GM10847 (cell line): ENCODE results near the gene SPATS2L.

Experiments used
- POLR2A ChIP-seq: IDR thresholded peaks from 2 replicates; pipeline ENCODE4 v1.6.1; 2011; ENCODE audit not compliant: insufficient read length; ENCODE audit errors: extremely low read depth

The SPATS2L gene

DNA sequence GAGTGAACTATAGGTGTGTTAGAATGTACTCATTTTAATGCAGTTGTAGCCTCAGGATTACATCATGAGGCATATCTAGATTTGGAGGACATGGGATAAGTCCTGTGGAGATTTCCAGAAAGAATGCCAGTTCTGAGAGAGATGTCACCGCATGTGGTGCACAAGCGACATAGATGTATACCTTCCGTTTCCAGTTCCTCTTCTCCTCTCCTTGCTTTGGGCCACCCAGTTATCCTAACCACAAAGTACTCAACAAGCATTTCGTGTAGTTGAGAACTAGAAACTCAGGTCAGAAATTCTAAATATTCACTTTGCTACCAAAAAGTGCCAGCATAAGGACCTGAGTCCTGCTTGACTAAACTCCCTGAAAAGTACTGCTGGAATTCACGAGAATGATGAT lies 136.9 kb downstream of the SPATS2L start:
- TF ChIP-seq POLR2A: no peak

DNA sequence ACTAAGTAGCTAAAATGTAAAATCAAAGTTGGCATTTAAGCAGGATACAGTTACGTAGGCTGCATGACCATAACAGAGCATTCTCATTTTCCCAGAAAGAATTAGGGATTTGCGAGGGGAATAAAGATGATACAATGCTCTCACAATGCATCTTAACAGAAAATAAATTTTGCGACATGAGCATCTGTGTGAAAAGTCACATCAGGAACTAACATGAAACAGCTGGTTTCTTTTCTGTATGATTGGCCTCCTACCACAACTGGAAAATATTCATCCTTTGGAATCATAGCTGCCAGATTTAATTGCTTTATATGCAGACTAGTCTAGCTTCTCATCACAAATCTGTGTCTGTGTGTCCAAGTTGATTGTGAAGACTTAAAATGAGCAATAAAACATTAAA lies 137.4 kb downstream of the SPATS2L start:
- no peak for TF ChIP-seq POLR2A

DNA sequence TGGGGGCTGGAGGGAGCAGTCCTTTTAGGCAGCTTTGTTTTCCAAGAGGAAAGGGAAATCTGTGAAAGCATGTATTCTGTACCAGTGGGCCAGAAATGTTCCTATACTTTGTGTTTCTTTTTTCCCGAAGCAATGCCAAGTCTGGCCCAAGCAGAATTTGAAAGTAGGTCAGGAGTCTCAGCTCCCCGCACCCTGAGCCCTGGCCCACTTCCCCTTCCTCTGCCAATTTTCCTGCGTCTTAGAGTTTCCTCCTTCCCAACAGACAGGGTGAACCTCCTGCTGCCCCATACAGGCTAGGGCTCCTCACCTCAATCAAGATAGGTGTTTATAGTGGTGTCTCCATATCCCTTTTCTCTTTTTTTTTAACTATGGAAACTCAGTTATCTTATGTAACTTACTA lies 138.0 kb downstream of the SPATS2L start:
- no peak for TF ChIP-seq POLR2A

DNA sequence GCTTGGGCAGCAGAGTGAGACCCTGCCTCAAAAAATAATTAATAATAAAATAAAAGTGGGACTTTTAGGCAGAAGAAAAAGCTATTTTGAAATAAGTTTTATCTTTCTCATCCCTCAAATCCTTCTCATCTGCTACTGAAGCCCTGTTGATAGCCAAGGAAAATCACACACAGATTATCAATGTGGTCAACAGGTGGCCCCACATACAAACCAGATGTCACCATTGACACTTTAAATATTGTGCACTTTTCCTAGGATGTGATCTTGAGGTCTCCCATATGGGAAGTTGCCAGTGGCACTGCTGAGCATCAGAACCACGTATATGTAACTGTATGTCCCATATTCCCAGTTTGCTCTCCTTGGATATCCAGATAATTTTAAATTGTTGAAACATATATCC lies 138.8 kb downstream of the SPATS2L start:
- no peak for TF ChIP-seq POLR2A

DNA sequence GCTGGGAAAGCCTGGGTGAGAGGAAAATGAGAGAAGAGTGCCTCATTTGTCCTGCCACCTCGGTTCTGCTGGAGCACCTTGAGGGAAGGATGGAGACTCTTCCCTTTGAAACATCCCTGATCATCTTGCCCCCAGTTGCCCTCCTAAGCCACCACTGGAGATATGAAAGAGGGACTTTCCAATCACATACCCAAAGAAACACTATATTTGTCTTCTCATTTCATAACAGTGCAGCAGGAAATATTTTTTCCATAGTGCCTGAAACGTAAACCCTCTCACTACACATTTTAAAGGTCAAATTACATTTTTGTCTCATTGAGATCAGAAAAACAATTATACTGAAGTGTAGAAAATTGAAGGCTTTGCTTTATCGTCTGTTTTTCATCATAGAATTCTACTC lies 140.1 kb downstream of the SPATS2L start:
- no peak for TF ChIP-seq POLR2A

DNA sequence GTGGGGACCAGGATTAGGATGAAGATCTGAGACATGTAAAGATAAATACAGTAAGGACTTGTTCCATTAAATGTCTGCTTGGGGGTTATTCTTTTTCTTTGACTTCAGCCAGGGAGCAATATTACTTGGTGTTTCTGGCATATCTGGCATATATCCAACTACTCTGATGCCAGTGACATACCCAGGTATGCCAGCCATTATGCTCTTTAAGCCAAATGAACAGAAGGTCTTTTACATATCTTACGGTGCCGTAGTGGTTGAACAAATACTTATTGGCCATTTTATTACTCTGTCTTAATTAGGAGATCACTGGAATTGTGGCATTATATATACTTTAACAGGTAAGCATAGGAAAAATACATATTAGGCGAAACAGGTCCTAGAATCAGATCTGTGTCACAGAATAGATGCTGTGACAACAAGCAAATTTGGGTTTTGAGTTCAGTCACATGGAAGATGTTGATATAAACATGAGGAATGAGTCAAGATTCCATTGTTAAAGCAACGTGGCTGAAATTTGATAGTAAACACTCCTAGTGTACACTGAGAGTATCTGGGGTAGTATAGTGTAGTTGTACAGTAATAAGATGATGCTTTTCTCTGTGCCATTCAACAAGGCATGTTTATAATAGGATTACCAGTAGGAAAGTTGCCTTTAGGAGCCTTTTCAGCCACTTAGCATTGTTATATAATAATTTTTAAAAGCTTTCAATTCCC lies 140.8 kb downstream of the SPATS2L start:
- no peak for TF ChIP-seq POLR2A

DNA sequence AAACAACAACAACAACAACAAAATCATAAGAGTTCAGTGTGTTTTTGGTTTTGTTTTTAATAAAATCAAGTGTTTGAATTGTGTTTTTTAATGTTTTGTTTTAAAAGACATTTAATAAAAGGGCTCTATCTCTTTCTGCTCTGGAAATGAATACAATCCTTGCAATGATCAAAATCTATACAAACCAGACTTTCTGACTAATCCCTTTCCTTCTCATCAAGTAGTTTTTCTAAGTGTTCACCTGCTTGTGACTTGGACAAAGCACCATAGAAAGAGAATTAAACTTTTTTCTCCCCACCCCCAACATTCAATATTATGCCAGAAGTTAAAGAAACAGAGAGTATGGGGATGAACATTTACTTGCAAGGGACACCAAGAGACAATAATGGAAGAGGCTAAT lies 142.0 kb downstream of the SPATS2L start:
- TF ChIP-seq POLR2A: no peak

DNA sequence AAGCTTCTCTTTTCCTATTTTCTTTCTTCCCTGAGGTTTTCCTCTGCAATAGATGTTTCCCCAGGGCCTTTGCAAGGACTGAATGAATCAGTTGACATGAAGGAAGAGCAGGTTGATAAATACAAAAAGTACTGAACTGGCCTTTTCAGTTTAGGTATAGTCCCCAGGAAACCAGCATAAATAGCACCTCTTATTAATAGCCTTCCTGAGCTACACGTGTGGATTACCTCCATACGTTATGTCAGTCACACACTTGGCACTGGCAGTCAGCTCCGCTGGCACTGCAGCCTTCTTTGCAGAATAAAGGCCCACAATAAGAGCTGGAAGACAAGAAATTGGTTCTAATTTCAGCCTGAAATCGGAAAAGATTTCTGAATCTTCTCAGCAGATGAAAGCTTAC lies 142.7 kb downstream of the SPATS2L start:
- no peak for TF ChIP-seq POLR2A

DNA sequence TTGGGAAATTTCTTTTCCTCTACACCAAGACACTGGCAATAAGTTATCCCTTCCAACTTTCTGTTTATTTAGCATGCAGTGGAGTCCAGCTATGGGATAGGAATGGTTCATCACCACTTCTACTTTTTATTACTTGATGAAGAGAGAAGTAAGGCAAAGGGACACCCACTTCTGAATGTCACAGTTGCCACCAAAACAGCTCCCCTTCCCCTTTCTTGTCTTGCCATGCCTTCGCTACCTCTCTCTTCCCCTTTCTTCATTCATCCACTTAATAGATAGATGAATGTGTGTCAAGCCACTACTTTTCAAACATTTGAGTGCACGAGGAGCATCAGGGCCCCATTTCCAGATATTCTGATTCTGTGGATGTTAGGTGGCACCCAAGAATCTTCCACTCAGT lies 143.8 kb downstream of the SPATS2L start:
- no peak for TF ChIP-seq POLR2A

DNA sequence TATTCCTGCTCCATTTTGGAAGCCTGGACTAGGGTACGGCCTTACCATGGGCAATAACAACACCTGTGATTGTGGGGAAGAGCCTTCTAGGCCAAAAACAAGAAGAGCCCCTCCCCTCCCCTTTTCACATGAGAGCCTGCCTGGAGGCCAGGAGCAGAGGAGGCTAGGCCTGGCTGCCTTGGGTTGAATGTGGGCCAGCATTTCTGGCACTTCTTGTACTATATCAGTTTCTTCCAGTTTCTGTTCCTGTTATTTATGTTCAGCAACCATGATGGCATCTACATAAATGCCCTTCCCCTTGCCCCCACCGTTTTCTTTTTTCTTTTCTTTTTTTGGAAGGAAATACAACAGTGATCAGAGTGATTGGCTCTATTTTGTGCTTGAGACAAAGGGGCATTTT lies 145.0 kb downstream of the SPATS2L start:
- no peak for TF ChIP-seq POLR2A

DNA sequence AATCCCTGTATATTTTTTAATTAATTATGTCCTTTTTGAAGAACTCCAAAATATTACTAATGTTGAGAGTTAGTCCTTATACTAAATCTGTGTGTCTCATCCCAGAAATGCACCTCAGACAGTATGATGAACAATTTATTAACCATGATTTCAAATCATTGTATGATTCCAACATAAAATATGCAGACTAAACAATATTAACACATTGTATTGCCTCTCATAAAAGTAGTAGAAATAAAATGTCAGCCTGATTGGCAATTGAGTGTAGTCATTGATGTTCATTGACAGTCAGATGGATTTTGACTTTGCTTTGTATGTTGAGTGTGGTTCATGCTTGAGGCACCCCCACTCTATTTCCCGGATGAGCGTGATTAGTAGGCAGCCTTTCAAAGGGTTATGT lies 145.9 kb downstream of the SPATS2L start:
- TF ChIP-seq POLR2A: no peak

DNA sequence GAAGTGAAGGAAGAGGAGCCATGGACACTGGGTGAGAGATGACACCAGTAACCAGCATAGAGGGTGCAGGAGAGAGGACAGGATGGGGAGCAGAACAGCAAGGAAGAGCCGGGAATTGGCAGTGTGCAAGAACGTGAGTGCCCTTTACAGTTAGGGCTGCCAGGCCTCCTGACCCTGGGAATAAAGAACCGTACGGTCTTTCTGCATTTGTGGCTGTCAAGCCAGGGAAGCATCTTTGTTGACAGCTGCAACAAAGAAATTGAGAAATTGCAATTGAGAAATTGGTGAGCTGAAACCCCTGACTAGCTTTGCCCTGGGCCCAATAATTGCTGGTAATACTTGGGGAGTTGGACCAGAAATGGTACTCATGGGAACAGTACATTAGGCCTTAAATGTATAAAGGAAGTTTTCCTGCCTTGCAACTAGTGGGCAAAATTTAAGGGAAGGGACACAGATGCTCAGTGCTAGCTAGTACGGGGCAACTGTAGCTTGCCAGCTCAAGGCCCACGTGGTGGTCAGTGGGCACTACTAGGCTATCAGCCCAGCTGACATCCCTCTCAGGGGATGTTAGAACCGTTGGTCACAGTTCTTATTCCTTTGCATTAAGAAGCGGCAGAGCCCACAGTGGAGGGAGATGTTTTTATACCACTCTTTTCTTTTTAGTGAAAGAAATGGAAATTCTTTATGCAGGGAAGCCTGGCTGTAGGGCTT lies 146.8 kb downstream of the SPATS2L start:
- no peak for TF ChIP-seq POLR2A

DNA sequence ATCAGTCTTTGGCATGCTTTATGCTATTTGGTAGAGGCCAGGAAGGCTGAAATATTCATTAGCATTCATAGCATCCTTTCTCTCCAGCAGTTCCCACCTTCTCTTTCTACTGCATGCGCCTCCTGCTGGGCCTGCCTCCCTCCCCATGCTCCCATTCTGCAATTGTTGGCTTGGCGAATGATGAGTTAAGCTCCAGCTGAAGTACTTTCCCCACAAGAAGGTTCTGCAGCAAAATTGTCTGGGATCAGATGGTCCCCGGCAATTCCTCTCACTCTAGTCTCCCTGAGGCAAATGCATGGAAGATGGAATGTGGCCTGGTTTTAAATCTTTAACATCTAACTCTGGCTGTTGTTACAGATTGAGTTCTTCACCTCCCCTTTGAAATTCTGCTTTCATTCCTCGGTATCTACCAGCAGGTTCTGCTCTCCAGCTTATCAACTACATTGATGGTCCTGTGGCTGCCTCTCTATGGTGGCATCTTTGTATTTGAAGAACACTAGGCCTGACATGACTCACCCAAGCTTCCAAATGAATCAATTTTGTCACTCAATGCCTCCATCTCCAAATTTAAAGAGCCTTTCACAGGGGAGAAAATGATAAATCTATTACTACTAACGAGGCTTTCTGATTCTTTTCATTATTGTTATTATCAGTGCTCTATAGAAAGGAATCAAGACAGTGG lies 147.5 kb downstream of the SPATS2L start:
- no peak for TF ChIP-seq POLR2A

DNA sequence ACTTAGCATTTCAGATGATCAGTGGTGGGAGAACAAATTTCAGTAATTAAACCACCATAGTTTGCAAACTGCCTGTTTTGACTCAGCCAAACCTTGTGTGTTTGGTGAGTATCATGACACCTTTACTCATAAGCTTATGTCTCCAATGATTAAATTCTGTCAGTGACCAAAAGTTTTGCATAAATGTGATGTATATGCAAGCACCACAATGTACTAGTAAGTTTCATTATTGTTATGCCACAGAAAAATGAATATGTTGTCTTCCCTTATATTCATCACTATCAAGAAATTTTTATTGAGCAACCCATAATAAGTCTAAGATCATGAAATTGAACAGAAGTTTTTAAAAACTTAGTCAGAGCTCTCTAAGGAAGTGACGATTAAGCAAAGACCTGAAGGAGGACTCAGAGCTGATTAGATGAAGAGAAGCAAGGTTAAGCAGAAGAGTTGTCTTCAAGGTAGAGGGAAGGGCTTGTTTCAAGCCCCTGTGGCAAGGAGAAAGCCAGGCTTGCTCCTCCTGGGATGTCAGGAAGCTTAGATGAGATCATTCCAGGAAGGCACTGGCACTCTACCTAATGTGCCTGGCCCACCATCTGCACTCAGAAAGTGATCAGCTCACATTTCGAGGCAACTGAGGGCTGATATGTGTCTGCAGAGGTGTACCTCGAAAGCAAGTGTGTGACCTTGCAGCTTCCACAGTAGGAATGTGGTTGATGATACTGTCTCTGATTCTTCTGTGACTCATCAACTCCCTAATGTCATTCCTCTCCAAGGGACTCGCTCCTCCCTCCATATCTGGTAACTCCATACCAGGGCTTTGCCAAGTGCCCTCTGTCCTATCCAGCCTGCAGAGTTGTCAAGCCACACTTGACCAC lies 148.7 kb downstream of the SPATS2L start:
- TF ChIP-seq POLR2A: no peak

DNA sequence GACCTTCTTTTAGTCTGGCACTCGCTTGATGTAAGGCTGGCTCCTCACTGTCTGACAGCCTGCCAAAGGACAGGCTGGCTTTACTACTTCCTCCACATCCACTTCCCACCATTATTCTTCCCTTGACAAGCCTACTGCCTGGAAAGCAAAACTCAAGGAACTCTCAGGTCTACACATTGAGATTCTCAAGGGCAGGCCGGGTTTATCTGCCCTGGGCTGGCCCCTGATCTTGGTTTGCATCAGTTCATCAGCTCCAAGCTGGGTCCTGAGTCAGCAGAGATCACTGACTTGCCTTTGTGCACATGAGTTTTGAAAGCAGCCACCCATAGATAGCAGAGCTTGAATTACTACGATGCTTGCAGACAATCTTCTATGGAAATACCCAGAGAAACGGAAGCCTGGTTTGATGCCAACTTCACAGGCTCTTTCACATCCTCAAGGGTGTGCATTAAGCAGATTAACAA lies 149.5 kb downstream of the SPATS2L start:
- TF ChIP-seq POLR2A: no peak

DNA sequence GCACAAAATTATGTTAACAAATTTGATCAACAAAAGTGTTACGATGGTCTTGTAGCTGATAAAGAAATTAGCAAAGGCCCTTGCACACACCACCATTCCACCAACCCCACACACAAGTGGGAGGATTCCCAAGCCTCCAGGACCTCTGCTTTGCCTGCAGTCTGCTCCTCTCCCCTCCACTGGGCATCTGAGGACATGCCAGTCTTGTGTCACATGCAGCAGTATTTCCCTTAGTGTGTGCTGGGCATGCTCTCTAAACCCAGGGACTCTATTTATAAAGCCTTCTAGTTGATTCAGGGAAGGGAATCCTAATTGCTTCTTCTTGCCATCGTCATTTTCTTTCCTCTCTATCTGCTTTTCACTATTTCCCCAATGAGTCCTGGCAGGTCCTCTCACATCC lies 150.1 kb downstream of the SPATS2L start:
- TF ChIP-seq POLR2A: no peak

DNA sequence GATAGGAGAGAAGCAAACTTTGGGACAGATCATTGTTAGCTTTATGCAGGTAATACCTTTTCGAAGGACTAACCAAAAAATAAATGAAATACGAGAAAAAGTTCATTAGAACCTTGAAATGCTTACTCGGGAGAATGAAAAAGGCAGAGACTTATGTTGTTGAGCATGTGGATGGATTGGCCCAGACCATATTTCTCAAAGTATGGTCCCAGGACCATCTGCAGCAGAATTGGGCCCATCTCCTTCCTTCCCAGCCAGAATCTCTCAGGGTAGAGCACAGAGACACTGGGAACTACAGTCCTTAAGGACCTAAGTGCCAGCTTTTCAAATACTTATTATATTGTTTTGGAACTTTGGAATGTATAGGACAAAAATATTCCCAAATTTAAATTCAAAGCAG lies 152.6 kb downstream of the SPATS2L start:
- TF ChIP-seq POLR2A: no peak
